HCT116 (cell line): ENCODE data around the gene PAPOLB. TPM values are rescaled to one million over a fixed set of nuclear protein-coding genes. Genes with fewer than 3 reads are reported as not detected.

Experiments used
- ATAC-seq: fragments of 200-7000 bp; cut with Tn5 transposase; 2 replicates; pipeline ENCODE4 v1.9.1; 2020; ENCODE audit warnings: mild to moderate bottlenecking, moderate library complexity
- BruUV-seq: library from RNA; stranded (reverse); fragments of 400-500 nt; replicated peaks from 2 replicates; lab custom pipeline; 2021; lab: Mats Ljungman, UMichigan
- CTCF ChIA-PET: fragments of 300-600 bp; sonication (Branson Sonifier 250); formaldehyde crosslinking; loops from one replicate; lab custom pipeline; 2021; ENCODE audit warnings: antibody characterized with exemption; lab: Charles Lee
- POLR2A ChIA-PET: fragments of 300-600, 350-600 bp; sonication (Branson Sonifier 250); formaldehyde crosslinking; loops from one replicate; lab custom pipeline; 2021; ENCODE audit warnings: antibody characterized with exemption; lab: Charles Lee
- RAD21 ChIA-PET, 2 experiments: fragments of 300-600 bp; sonication (Branson Sonifier 250); formaldehyde crosslinking; loops; one replicate each; lab custom pipeline; 2023; ENCODE audit warnings: low total read pairs in 2 of 2; ENCODE audit not compliant: uncharacterized antibody in 2 of 2, unreplicated experiment in 2 of 2, low non-redundant PET in 1 of 2; lab: Charles Lee
- DNase-seq: peaks from one replicate; pipeline ENCODE4 v3.0.0-alpha.2; 2010; ENCODE audit warnings: low read depth, low spot score
- H2AFZ ChIP-seq: fragments of 200-600 bp; shearing (Covaris generic), sonication (generic); 2 replicates; pipeline ENCODE4 v1.6.1; 2017; ENCODE audit warnings: low read depth, mixed run types, mixed read lengths, antibody characterized with exemption, low read length; ENCODE audit not compliant: poor library complexity, severe bottlenecking
- H3K27ac ChIP-seq: 2 replicates; pipeline ENCODE4 v1.5.1; 2012; ENCODE audit warnings: low read depth, low read length
- H3K27me3 ChIP-seq: fragments of 200-600 bp; sonication (generic); 2 replicates; pipeline ENCODE4 v1.6.1; 2016; ENCODE audit warnings: mixed run types, low read length, mixed read lengths; ENCODE audit not compliant: insufficient read depth
- H3K36me3 ChIP-seq, 2 experiments: fragments of 200-500 bp in 1 of 2; fragments of 200-600 bp in 1 of 2; sonication (Bioruptor generic) in 1 of 2; sonication (generic) in 1 of 2; 2 replicates each; pipeline versions ENCODE4 v1.5.1 to v1.6.1; 2014 to 2016; ENCODE audit warnings: low read length in 2 of 2, inconsistent platforms in 1 of 2, mixed read lengths in 1 of 2, mixed run types in 1 of 2; ENCODE audit not compliant: insufficient read depth in 2 of 2, control insufficient read depth in 1 of 2
- H3K4me1 ChIP-seq, 2 experiments: fragments of 200-600 bp in 1 of 2; sonication (generic) in 1 of 2; 2 replicates each; pipeline versions ENCODE4 v1.5.1 to v1.6.1; 2012 to 2017; ENCODE audit warnings: low read length in 2 of 2, inconsistent platforms in 1 of 2, mild to moderate bottlenecking in 1 of 2, mixed read lengths in 1 of 2, mixed run types in 1 of 2, moderate library complexity in 1 of 2; ENCODE audit not compliant: insufficient read depth in 2 of 2, control insufficient read depth in 1 of 2
- H3K4me2 ChIP-seq: fragments of 200-600 bp; sonication (generic); 2 replicates; pipeline ENCODE4 v1.6.1; 2017; ENCODE audit warnings: mixed run types, low read length, mixed read lengths
- H3K4me3 ChIP-seq, 2 experiments: fragments of 200-600 bp in 1 of 2; sonication (generic) in 1 of 2; replicated peaks in 1 of 2; 2 replicates each; pipeline ENCODE4 v1.5.1; 2011 to 2016; ENCODE audit warnings: low read length in 2 of 2, control low read depth in 1 of 2, low read depth in 1 of 2, mild to moderate bottlenecking in 1 of 2, mixed read lengths in 1 of 2, mixed run types in 1 of 2
- H3K79me2 ChIP-seq: fragments of 200-600 bp; sonication (generic); 2 replicates; pipeline ENCODE4 v1.6.1; 2017; ENCODE audit warnings: mild to moderate bottlenecking, mixed run types, low read length, moderate library complexity, mixed read lengths; ENCODE audit not compliant: insufficient read depth
- H3K9ac ChIP-seq: fragments of 200-600 bp; sonication (generic); 2 replicates; pipeline ENCODE4 v1.6.1; 2016; ENCODE audit warnings: low read length, mixed read lengths
- H3K9me2 ChIP-seq: fragments of 200-600 bp; sonication (generic), shearing (Covaris generic); 2 replicates; pipeline ENCODE4 v1.6.1; 2017; ENCODE audit warnings: mixed run types, mild to moderate bottlenecking, moderate library complexity; ENCODE audit not compliant: insufficient read depth
- H3K9me3 ChIP-seq, 2 experiments: fragments of 200-500 bp in 1 of 2; fragments of 200-600 bp in 1 of 2; sonication (Bioruptor generic) in 1 of 2; sonication (generic) in 1 of 2; 2 replicates each; pipeline ENCODE4 v1.6.1; 2014 to 2017; ENCODE audit warnings: low read length in 2 of 2, mixed read lengths in 2 of 2, inconsistent platforms in 1 of 2, low read depth in 1 of 2, mild to moderate bottlenecking in 1 of 2, mixed run types in 1 of 2, moderate library complexity in 1 of 2; ENCODE audit not compliant: control insufficient read depth in 1 of 2, insufficient read depth in 1 of 2
- H4K20me1 ChIP-seq: fragments of 200-600 bp; sonication (generic), shearing (Covaris generic); 2 replicates; pipeline ENCODE4 v1.6.1; 2017; ENCODE audit warnings: mixed run types, mild to moderate bottlenecking, moderate library complexity; ENCODE audit not compliant: insufficient read depth
- CEBPB ChIP-seq: IDR thresholded peaks from 2 replicates; pipeline ENCODE4 v1.6.1; 2012; ENCODE audit warnings: low read depth
- ELF1 ChIP-seq: IDR thresholded peaks from 2 replicates; pipeline ENCODE4 v1.6.1; 2012; ENCODE audit warnings: low read depth, borderline replicate concordance
- JUND ChIP-seq: IDR thresholded peaks from 2 replicates; pipeline ENCODE4 v1.6.1; 2012
- MAX ChIP-seq: IDR thresholded peaks from 2 replicates; pipeline ENCODE4 v1.6.1; 2012
- POLR2A ChIP-seq: IDR thresholded peaks from 2 replicates; pipeline ENCODE4 v1.7.0; 2011; ENCODE audit warnings: borderline replicate concordance; ENCODE audit not compliant: insufficient read depth, insufficient read length; ENCODE audit errors: extremely low read depth
- REST ChIP-seq: IDR thresholded peaks from 2 replicates; pipeline ENCODE4 v1.6.1; 2012; ENCODE audit warnings: low read depth
- SP1 ChIP-seq: IDR thresholded peaks from 2 replicates; pipeline ENCODE4 v1.6.1; 2012; ENCODE audit warnings: low read depth
- TCF7L2 ChIP-seq: IDR thresholded peaks from 2 replicates; pipeline ENCODE4 v1.7.0; 2011; ENCODE audit warnings: borderline replicate concordance, inconsistent platforms; ENCODE audit not compliant: insufficient read depth, insufficient read length; ENCODE audit errors: extremely low read depth
- ZNF274 ChIP-seq: fragments of 200-500 bp; sonication (Bioruptor generic); IDR thresholded peaks from 2 replicates; pipeline ENCODE4 v1.6.1; 2014; ENCODE audit warnings: mild to moderate bottlenecking, low read depth, low read length, inconsistent platforms
- intact Hi-C: fragments of 100-400 bp; cut with micrococcal nuclease; formaldehyde crosslinking; loops from 2 replicates; pipeline ENCODE4 v1.10.0; 2022
- total RNA-seq: library from RNA; stranded (reverse); gene quantifications from one replicate; pipeline ENCODE4 v1.2.1, GENCODE V29; 2021; ENCODE audit not compliant: unreplicated experiment

PAPOLB gene
- total RNA-seq, 1 experiment from 2014 or later: 0.20 TPM

GRCh38 chr7:4871930-4872675, 10.3 kb upstream of the PAPOLB start:
- CTCF ChIA-PET: no interaction called here
- Histone ChIP-seq H2AFZ (no peak overlapping the region), H4K20me1 (no peaks in the 10 kb centered on the region), H3K4me2 (no peak overlapping the region)
- ATAC-seq (no peak), DNase-seq (no peak)
- TF ChIP-seq ZNF274: no peak
- no peak for TF ChIP-seq ELF1
- TF ChIP-seq SP1: no peak
- no peak for TF ChIP-seq MAX
- TF ChIP-seq POLR2A: no peak
- TF ChIP-seq CEBPB: no peak
- TF ChIP-seq TCF7L2: no peak
- TF ChIP-seq JUND: no peak
- TF ChIP-seq REST: no peak
- TF ChIP-seq, all 23 proteins: peak for 0
- no TSS peak for BruUV-seq
- H3K9me3 ChIP-seq: no peaks in the 10 kb centered on the region
- intact Hi-C loops: no loop called here
- H3K27ac ChIP-seq: no peak overlapping the region
- no peaks in the 10 kb centered on the region for H3K27me3 ChIP-seq
- no peaks in the 10 kb centered on the region for H3K4me1 ChIP-seq
- no peaks in the 10 kb centered on the region for H3K9me2 ChIP-seq
- no peaks in the 10 kb centered on the region; the same call in 1 of the 2 replicates for H3K79me2 ChIP-seq
- H3K9ac ChIP-seq: no peak overlapping the region
- no peaks in the 10 kb centered on the region for H3K36me3 ChIP-seq
- RAD21 ChIA-PET: no interaction called here
- no peak overlapping the region for H3K4me3 ChIP-seq
- POLR2A ChIA-PET: no interaction called here
